GM12865 (cell line): ENCODE results near the gene HCFC1R1.

ENCODE experiments used
- DNase-seq: peaks from one replicate; pipeline ENCODE4 v3.0.0; 2010; ENCODE audit warnings: low read depth
- H3K4me3 ChIP-seq: 2 replicates; pipeline ENCODE4 v1.5.1; 2011; ENCODE audit warnings: mild to moderate bottlenecking, low read depth, low read length, control low read depth
- CTCF ChIP-seq: IDR thresholded peaks from 2 replicates; pipeline ENCODE4 v1.5.1; 2011; ENCODE audit warnings: low read length, control low read depth, low read depth, inconsistent platforms; ENCODE audit not compliant: insufficient read depth; ENCODE audit errors: missing control alignments

Gene HCFC1R1

GRCh38 chr16:3038256-3038655 is 14.5 kb upstream of the HCFC1R1 start:
- no peak for DNase-seq
- H3K4me3 ChIP-seq, result no peak overlapping the region
- TF ChIP-seq CTCF, result no peak

GRCh38 chr16:3036726-3037315 is 13.1 kb upstream of the HCFC1R1 start, which contains the start of gene BICDL2:
Gene BICDL2 (minus strand): TSS chr16:3036944. CDS start chr16:3035496, 1,448 bp downstream.
- no peak within 1 kb of the TSS for H3K4me3 ChIP-seq
- no peak for TF ChIP-seq CTCF
- no peak for DNase-seq

GRCh38 chr16:3035972-3036725 is 12.4 kb upstream of the HCFC1R1 start:
- TF ChIP-seq CTCF, result no peak
- no peak for DNase-seq
- H3K4me3 ChIP-seq, result no peak overlapping the region

DNA sequence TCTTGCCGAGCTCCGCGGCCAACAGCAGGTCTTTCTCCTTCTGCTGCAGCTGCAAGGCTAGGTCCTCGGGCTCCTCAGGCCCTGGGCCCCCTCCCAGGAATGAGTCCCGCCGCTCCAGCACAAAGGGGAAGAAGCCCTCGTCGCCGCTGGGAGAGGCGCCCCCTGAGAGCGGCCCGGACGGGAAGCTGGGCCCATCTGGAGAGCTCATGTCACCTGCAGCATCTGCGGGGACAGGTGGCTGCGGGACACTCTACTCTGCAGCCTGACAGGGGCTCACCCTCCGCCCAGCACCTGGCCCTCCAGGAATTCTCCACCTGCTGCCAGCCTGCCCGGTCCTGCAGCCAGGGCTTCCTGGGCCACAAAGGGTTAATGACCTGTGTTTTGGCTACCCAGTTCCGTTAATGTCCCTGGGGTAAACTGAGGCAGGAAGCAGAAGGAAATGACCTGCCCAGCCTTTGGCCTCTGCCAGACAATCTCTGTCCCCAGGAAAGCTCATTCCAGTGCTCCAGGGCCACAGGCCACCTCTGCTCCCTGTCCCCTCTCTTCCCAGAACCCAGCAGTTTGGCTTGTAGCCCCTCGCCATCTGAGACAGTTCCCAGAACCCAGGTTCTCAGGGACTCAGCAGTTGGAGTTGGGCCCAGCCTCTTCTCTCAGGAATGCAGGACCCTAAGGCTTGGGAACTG is 11.7 kb upstream of the HCFC1R1 start:
- no peak for DNase-seq
- no peak for TF ChIP-seq CTCF
- no peak overlapping the region for H3K4me3 ChIP-seq

DNA sequence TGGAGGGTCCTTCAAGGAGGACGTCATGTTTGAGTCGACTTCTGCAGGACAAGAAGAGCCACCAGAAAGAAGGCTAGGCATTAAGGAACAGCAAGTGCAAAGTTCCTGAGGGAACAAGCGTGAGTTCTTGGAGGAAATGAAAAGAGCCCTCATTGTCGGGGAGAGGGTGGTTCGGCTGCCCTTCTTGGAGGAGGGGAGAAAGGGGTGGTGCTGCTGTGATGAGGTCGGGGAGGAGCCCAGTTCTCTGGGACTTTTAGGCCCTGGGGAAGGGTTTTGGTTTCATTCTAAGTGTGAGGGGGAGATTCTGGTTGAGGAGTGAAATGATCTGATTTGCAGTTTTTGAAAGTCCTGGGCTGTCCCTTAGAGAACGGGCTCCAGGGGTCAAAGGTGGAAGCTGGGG is 8.9 kb upstream of the HCFC1R1 start:
- peak; percentile 62 for DNase-seq
- H3K4me3 ChIP-seq, result no peak overlapping the region
- no peak for TF ChIP-seq CTCF

- no peak for DNase-seq
Measured at GRCh38 chr16:3030222-3031212, 6.8 kb upstream of the HCFC1R1 start.

More at GRCh38 chr16:3030222-3031212, 6.8 kb upstream of the HCFC1R1 start:
- H3K4me3 ChIP-seq, result no peak overlapping the region
- no peak for TF ChIP-seq CTCF
